HS-5 (cell line): ENCODE results near the gene SYNJ2.

ENCODE experiments used
- DNase-seq: peaks from one replicate; pipeline ENCODE4 v3.0.0-alpha.2; 2012; ENCODE audit warnings: low read depth

The SYNJ2 gene

DNA sequence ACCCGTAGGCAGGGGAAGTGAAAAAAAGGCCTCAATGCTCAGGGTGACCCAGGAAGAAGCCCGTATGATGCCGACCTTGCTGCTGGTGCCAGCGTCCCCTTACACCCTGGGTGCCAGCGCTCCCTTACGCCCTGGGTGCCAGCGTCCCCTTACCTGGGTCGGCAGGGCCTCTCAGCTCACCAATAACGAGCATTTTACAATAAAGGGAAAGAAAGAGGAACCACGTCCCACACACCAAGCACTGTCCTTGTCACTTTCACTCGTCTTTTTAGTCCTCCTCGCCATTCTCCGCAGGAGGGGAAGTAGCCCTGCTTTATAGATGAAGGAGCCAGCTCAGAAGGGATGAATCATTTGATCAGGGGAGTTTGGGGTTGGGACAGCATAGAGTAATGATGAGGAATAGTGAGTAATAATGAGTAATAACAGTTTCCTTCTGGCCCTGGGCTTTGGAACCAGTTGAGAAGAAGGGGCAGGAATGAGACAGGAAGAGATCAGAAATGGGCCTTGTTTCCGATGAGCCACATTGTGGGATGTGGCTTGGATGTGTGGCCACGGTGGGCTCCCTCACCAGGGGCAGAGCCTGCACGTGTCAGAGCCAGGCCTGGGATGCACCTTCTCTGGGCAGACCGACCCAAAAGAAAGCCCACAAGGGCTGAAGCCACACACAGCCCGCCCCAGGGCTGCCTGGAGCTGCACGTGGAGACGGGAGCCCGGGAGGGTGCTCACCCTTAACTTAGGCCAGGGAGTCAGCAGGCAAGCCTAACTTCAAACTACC, 75.7 kb downstream of the SYNJ2 start:
- peak; percentile 96 for DNase-seq

DNA sequence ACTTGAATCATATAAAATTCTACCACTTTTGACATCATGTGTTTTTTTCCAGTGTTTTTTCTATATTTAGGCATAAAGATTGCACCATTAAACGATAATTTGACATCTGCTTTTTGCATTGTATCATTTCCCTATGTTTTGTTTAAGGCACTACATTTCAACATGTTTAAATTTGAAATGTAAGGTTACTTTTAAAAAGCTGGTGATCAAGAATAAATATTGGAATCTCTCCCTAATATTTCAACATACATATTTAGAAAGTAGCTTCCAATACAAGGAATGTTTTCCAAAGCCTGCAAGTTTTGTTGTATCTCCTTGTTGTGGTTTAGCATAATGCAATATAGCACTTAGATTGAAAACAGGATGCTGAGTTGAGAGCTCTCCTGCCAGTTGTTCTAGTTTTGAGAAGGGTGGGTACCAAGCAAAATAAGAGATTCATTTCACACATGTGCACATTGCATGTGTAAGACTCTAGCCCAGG, 76.5 kb downstream of the SYNJ2 start:
- DNase-seq = no peak

DNA sequence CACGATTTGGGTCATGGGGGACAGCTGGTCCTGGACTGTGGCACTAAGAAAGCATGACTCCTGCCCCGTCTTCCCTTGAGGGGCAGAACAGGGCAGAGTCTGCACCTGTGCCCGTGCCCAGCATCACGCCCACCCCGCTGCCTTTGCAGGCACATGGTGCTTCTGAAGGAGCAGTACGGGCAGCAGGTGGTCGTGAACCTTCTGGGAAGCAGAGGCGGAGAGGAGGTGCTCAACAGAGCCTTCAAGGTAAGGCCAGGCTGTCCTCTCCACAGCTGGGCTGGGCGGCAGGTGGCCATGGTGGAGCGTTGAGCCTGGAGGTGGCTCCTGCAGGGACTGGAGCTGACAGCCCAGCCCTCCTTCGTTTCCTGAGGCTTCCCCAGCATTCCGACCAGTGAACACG, 77.4 kb downstream of the SYNJ2 start:
- DNase-seq = no peak

DNA sequence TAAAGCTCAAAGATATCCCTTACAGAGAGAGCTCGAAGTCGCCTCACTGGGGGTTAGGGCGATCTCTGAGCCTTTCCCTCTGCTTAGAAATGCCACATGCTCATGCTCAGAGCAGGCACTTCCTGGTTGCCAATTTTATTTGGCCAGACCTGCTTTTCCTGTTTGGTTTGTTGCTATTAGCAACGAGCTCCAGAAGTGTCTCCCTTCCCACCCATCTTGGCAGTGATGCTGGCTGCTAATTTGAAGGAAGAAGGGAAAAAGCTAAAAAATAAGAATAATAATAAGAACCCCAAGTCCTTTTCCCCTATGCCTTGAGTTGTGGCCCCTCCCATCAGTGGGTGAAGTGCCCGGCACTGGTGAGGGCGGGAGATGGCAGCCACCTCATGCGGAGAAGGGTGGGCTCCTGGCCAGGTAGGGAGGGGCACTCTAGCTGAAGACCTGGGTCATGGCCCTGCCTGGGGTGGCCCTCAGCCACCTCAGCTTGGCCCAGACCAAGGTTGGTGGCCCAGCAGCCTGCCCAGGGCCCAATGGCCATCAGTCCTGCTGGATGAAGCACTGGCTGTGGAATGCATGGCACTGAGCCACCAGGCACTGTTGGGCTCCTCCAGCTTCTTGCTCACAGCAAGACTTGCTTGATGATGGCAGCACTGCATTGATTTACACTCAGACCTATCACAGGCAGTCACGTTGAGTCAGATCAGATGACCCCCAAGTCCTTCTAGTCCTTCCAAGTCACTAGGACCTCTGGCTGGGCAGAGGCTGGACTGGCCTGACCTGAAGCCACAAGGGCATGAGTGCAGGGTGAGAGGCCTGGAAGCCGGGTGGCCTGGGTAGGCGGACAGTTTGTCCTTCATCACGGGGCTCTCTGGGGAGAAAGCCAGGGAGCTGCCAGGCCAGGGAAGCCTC, 79.0 kb downstream of the SYNJ2 start:
- peak; percentile 81 for DNase-seq

DNA sequence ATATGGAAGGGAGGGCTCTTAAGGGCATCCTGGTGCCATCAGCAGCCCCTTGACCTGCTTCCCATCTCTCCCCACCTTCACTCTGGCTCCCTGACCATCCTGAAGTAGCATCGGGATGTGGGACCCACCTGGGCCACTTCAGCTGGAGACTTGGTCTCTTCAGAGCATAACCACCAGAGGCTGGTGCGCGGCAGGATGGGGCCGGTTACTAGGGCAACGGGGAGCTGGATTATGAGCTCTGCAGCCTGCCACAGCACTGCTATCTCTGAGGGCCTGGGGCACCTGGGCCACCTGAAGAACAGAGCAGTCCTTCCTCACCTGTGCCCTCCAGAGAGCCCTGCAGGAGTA, 79.7 kb downstream of the SYNJ2 start:
- no peak for DNase-seq

DNA sequence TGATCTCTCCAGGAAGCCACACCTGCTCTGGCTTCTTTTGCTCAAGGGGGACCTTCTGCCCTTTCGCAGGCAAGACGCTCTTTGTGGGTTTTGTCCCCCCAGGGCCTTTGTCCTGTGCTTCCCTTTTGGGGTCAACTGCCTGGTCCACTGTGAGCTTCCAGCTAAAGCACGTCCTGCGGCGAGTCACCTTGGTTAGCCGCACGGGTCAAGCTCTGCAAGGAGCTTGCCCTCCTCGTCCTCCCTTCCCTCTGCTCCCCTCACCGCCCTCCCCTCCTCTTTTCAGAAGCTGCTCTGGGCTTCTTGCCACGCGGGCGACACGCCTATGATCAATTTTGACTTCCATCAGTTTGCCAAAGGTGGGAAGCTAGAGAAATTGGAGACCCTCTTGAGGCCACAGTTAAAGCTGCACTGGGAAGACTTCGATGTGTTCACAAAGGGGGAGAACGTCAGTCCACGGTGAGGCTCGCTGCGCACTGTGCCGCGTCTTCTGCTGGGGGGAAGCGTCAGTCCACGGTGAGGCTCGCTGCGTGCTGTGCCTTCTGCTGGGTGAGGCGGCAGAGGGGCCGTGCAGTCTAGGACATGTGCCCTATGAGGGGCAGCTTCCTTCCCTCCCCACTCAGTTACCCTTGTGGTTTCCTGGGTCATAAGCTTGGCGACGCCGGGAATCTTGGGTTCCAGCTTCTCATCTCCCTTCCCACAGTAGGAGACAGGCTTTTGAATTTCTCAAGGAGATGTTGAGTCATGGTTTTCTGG, 80.2 kb downstream of the SYNJ2 start:
- no peak for DNase-seq

DNA sequence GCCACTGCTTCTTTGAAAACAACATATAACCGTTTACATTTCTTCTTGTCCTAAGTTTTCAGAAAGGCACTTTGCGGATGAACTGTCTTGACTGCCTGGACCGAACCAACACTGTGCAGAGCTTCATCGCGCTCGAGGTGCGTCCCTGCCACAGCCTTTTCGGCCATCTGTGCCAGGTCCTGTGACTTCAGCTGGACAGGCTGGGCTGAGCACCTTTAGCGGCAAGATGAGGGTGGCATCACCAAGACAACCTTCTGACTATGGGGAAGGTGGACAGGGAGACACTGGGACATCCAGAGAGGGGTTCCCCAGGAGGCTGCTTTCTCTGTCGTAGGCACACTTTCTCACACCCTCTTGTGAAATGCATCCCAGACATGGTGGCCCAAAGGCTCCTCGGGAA, 82.1 kb downstream of the SYNJ2 start:
- DNase-seq = no peak

DNA sequence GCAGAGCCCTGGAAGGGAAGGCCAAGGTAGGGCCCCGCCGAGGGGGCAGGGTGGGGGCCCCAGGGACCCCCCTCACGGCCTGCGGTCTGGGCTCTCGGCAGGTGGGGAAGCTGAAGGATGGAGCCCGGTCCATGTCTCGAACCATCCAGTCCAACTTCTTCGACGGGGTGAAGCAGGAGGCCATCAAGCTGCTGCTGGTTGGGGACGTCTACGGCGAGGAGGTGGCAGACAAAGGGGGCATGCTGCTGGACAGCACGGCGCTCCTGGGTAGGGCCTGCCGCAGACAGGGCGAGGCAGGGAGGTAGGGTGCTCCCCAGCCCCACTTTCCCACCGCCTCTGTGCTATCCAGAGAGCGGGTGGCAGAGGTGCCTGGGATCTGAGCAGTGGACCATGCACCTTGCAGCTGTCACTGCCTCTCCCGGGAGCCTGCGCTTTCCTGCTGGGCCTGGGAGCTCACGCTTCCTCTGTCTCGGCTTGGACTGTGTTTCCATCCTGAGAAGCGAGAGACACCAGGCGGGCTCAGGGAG, 83.1 kb downstream of the SYNJ2 start:
- no peak for DNase-seq

DNA sequence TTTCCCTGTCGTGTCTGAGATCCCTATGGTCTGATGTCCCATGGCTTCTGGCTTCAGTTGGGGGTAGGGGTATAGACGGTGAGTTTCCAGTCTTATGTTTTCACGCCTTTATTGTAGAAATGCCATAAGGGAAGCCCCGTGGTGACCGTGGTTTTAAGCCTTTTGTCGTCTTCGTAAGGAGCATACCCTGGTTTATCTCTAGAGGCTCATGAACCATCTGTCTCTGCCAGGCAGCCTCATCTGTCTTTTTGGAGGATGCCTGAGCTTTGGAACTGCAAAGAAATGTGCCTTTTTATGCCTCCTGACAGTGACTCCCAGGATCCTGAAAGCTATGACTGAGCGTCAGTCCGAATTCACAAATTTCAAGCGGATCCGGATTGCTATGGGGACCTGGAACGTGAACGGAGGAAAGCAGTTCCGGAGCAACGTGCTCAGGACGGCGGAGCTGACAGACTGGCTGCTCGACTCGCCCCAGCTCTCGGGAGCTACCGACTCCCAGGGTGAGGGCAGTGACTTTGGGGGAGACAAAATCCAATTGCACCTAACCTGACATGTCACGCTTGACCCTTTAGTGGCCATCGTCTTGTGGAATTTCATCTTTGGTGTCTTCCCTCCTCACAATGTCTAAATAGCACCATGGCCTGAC, 84.6 kb downstream of the SYNJ2 start:
- no peak for DNase-seq

DNA sequence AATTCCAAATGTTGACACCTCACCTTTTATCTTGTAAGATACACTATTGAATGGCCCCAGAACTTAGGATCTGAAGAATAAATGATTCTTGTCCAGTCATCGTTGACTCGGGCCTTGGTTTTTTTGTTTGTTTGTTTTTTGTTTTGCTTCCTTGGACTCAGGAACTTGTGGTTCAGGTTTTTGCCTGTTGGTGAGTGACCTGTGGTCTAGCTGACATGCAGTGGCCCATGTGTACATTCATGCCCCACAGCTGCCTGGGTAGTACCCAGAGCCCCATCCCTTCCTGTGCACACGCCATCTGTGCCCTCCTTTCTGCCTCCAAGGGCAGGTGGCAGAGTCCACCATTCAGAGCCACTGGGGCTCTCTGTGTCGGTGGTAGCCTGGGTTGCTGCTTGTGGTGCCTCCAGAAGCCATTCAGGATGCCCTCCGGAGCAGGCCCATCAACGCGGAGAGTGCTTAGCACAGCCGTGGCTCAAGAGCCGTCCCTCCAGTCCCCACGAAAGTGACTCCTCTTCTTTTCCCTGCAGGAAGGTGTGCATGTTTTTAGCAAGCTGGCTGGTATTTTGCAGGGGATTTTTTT, 85.9 kb downstream of the SYNJ2 start:
- DNase-seq = no peak

DNA sequence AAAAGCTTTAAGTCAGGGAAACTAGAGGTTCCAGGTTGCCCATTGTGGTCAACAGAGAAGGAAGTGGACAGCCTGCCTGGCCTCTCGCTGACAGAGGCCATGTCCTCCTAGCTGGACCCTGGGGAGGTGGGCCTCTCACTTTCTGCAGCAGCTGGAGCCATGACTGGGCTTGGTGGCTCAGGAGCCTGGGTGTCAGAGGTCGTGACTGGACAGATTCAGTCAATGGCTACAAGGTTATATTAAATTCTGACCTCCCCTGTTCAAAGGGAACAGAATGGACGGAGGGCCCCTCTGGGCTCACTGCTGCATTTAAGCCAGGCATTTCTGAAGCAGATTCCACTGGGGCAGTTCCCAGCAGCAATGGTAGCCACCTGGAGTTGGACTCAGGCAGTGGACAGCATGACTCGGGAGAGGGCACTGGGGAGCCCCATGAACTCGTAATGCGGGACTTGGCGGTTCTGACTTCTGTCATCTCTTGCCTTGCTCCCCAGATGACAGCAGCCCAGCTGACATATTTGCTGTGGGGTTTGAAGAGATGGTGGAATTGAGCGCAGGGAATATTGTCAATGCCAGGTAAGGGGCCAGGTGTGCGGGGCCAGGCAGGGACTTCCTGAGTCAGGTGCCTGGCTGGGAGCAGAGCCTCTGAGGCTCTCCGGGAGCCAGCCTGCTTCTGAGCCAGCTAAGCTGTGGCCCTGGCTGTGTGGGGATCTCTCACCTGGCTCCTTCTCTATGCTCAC, 86.7 kb downstream of the SYNJ2 start:
- no peak for DNase-seq

DNA sequence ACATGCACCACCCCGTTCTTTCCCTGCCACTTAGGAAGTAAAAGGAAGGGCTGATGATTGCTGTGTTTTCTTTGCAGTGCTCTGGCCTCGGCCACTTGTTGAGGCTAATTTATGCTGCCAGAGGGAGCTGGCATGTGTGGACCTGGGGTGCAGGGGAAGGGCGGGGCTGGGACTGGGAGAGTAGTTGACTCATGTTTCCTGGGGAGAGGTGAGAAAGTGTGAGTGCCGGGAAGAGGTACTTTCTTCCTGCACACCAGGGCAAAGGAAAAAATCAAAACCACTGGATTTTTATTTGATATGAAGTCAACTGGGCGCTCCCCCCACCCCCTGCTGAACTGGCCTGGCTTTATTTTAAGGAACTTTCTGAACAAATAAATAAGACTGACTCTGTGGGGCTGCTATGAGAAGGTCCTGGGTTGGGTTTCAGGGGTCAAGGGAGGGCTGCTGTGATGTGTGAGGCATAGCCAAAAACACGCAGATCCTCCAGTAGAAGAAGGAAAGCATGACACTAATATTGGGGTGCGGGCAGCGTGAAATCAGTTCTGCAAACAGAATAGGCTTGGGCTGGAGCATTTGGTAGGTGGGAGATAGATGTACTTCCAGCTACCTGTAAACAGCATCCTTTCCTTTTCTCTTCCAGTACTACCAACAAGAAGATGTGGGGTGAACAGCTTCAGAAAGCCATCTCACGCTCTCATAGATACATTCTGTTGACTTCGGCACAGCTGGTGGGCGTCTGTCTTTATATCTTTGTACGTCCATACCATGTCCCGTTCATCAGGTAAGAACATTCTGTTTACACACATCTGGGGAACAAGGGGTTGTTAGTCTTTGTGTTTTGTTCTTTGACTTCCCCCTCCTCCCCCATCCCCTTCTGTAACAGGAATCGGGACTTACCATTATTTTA, 87.5 kb downstream of the SYNJ2 start:
- no peak for DNase-seq

DNA sequence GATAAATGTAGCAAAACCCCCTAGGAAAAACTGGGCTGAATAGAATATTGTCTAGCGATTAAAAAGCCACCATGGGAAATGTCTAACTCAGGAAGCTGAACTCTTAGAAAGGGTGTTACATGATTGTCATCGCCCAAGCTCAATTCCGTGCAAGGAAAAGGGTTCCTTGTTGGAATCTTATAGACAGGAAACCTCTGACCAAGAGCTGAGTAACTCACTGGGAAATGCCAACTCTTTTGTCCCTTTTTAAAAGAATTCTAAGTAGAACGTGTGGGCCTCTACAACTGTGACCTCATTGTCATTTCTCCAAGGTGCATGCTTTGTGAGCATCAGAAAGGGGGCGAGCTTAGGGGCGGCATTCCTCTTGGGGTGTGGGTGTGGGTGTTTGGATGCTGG, 88.1 kb downstream of the SYNJ2 start:
- DNase-seq = no peak

DNA sequence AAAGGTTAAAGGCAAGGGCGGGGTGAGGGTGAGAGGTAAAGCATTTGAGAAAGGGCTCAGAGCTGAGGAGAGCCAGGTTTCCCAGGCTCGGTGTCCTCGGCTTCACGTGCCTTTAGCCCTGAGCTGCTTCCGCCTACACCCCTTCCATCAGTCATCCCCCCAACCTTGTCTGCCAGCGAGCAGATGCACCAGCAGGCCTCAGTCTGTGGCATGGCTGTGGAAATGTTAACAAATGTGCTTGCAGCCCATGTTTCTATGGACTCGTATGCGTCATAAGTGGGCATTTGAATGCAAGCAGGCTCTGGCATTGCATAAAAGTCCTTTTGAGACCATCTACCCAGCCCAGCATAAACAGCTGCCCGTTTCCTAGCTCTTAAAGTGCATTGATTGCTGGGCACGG, 88.8 kb downstream of the SYNJ2 start:
- DNase-seq = no peak

DNA sequence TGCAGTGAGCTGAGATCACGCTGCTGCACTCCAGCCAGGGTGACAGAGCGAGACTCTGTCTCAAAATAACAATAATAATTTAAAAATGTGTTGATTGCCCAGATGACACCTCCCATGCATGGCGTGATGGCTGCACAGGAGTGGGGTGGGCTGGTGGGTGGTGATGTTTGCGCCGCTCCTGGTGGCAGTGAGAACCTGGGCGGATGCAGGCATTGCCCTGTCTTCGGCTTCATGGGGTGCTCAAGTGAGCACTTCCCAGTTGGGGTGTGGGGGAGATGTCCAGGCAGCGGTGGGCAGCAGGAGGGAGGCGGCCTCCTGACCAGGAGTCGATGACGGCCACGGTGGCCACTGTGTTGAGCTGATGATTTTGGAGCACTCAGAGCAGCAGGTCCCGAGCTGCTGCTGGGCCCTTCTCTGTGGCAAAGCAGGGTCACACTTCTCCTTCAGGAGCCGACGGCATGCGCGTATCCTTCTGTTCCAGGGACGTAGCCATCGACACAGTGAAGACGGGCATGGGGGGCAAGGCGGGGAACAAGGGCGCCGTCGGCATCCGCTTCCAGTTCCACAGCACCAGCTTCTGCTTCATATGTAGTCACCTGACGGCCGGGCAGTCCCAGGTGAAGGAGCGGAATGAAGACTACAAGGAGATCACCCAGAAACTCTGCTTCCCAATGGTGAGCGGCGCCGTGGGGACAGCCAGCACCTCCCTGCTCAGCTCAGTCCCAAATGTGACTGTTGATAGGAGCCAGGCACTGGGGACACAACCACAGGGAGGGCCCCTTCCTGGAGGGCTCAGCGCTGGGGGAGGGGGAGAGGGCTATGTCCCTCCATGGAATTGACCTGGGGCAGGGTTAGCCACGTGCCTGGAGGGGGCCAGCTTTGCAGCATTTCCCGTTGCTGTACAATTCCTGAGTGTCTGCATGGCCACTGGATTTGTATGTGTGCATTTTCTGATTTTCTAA, 89.7 kb downstream of the SYNJ2 start:
- no peak for DNase-seq

DNA sequence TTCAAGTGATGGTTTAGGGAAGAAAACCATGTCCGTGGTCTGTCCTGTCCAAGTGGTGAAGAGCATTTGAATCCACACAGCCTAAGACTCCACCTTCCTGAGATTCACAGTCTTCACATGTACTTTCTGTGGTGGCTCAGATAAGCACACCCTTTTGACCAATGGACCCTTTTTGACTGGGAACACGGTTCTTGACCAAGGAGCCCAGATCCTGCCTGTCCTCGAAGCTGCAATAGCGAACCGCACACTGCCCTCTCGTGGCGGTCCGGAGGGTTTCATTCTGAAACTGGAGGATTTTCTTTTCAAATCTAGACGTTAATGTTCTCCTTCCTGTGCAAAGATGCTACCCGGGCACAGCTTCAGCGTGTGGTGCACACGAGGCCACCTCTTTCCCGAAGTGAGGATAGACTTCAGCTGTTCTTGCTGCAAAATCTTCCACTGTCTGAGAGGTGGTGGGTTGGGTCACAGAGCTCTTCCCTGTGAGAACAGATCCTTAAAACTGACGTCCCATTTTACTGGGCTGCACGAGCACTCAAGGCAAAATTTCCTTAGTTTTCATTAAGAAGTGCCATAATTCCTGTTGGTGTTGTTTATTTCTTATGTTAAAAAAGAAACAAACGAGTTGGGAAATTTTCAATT, 90.5 kb downstream of the SYNJ2 start:
- DNase-seq = no peak

DNA sequence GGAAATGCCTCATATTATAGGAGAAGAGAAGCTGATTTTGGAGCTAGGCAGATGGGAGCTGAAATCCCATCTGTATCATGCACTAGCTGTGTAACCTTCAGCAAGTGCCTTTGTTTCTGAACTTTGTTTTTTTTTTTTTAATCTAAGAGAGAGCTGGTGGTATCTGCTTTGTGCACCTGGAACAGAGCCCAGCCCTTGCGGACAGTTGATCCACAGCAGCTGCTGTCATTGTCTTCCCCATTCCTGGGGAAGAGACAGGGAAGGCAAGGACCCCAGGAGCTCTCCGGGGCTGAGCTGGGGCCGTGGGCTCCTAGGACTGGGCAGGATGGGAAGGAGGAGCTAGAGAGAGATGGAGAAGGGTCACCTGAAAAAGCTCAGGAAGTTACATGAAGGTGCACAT, 92.1 kb downstream of the SYNJ2 start:
- DNase-seq = no peak

DNA sequence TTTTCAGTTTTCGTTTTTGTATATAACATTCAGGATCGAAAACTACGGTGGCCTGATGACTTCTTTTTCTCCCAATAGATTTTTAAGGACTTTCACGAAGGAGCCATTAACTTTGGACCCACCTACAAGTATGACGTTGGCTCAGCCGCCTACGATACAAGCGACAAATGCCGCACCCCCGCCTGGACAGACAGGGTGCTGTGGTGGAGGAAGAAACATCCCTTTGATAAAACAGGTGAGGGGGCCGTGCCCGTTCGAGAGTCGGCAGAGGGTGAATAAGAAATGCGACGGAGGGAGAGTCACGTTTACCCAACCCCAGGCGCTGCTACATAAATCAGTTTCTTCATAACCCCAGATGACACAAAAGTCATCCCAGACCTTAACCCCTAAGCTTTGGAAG, 94.9 kb downstream of the SYNJ2 start:
- DNase-seq = no peak
